Measurements from ENCODE around the gene SPATA22.
"Not testable (repeated sequence)": the region's sequence is repeated elsewhere in the genome, so short reads cannot be mapped to it uniquely, and the experiment has no call there.

The SPATA22 gene, protein sequence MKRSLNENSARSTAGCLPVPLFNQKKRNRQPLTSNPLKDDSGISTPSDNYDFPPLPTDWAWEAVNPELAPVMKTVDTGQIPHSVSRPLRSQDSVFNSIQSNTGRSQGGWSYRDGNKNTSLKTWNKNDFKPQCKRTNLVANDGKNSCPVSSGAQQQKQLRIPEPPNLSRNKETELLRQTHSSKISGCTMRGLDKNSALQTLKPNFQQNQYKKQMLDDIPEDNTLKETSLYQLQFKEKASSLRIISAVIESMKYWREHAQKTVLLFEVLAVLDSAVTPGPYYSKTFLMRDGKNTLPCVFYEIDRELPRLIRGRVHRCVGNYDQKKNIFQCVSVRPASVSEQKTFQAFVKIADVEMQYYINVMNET

DNA sequence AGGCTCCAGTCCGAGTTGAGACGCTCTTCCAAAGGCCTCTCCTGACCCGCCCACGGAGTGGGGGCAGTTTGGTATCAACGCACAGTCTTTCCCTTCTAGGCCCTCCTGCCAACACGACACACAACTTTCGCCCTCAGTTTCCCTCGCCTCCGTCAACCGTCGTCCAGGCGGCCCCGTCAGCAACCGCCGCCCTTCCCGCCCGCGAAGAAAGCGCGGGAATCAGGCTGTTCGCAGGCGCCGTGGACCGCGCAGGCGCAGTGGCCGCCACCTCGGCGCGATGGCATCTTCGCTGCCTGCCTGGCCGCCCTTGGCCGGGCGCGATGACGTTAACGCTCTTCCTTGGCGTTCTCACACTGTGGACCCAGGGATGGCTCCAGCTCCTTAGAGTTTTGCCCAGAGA lies at the start of gene SPATA22:
SPATA22 (minus strand) TSS at position 221 of the 400 bp plus-strand sequence. CDS start 2,494 bp downstream, outside the sequence.
- in situ Hi-C loops (cut with MboI; ENCODE audit: low sequenced_read_pairs), result no loop called here

DNA sequence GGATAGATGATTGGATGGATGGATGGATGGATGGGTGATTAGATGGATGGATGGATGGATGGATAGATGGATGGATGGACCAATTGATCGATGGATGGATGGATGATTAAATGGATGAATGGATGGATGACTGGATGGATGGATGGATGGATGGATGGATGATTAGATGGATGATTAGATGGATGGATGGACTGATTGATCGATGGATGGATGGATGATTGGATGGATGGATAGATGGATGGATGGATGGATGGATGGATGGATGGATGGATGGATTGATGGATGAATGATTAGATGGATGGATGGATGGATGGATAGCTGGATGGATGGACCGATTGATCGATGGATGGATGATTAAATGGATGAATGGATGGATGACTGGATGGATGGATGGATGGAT lies 47.9 kb upstream of the SPATA22 start:
- in situ Hi-C loops (cut with MboI; ENCODE audit: low sequenced_read_pairs), result not testable (repeated sequence)

DNA sequence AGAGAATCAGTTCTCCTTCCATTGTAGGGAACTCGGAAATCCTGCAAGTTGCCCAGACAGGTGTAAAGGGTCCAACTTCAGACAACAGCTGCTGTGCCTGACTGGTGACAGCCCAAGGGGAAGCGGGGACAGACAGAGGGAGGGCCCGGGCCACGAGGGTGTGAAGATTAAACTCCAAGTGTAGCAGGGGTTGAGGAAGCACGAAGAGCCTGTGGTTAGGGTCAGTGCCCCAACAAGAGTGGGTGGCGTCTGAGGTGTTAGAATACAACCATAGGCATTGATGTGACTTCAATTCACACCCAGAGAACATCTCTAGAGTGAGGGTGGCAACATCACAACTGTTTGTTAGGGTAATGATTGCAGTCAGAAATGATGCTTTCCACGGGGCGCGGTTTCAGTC lies 43.3 kb upstream of the SPATA22 start:
- in situ Hi-C loops (cut with MboI; ENCODE audit: low sequenced_read_pairs), result no loop called here

DNA sequence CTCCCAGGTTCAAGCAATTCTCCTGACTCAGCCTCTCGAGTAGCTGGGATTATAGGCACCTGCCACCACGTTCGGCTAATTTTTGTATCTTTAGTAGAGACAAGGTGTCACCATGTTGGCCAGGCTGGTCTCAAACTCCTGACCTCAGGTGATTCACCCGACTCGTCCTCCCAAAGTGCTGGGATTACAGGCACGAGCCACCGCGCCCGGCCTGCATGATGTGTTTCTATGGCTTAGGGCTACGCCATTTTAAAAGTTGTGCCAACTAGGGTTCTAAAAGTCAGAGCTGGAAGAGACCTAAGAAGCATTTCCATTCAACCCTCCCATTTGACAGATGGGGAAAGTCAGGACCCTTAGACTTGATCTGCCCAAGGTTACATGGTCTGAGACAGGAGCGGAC lies 42.5 kb upstream of the SPATA22 start:
- in situ Hi-C loops (cut with MboI; ENCODE audit: low sequenced_read_pairs), result not testable (repeated sequence)

DNA sequence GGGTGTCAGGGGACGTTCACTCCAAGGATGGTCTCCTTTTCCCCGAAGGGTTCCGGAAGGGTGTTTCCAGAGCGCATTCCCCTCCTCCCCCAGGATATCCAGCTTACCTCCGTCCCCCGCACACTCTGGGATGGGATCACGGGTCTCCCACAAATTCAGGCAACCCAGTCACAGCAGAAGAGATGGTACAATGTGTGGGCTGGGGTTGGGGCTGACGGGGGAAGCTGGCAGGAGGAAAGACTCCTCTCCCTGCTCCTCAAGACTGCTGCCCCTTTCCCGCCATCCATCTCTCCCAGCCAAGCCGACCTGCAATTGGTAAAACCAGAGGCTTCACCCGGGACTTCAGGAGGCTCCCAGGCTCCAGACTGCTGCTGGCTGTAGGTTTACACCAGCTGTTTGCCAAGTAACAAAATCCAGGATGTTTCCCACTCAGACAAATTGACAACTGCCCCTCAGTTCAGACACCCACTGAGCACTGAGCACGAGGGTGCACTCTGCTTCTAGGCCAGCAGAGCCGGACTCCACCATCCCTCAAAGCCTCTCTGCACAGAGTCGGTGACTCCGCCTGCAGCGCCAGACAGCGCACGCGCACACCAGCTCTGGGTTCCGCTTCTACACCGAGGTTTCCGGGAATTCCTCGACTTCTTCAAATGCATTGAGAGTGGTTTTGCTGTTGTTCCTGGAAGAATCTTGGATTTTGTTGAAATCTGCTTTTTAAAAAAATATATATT lies 41.9 kb upstream of the SPATA22 start:
- in situ Hi-C loops (cut with MboI; ENCODE audit: low sequenced_read_pairs), result no loop called here

DNA sequence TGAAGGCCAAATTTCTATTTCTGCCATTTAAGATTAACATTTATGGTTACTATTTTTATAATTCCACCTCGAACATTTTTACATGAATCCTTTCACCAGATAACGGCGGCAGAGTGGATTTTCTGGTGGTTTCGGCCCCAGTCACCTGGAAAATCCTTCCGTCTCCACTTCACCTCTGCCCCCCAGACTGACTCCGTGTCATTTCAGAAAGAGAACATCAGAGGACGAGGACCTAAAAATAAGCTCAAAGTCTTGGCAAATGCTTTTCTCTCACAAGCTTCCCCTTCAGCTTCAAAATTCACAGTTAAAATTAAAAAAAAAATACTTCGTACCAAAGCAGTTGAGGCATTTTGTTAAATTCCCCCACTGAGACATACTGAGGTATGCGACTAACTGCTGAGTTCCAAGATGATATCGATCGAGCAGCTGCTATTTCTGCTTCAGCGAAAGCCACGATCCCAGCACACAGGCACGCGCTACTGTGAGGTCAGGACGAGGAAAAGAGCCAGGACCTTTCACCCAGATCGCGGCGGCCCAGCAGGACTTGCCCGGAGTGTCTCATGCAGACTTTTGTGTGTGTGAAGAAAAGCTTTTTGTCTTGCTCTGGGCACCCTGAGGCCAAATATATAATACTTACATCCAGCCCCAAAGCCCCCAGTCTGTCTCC lies 41.0 kb upstream of the SPATA22 start:
- in situ Hi-C loops (cut with MboI; ENCODE audit: low sequenced_read_pairs), result no loop called here

DNA sequence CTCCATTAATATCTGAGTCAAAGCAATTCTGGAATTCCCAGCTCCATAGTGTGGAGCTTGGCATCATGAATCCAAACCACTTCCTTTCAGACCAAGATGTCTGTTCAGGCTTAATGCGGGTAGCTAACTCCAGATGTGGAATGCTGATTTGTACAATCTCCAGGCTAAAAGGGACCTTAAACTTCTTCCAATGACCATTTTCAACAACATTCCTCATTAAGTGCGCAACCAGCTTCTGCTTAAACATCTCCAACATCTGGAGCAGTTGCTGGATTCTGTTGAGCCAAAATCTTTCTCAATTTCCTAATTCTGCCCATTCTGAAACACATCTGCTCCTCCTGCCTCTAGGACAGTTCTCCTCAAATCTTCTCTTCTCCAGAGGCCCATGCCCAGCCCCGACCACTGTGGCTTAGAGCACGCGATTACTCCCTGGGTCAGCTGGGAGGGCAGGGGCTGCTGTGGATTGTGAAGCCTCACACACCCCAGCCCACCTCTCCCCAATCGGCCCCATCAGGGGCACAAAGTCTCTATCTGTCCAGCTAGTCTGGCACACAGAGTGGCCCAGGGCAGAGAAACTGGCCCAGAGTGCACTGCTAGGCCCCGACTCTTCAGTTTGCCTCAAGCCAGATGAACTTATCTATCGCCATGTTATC lies 40.4 kb upstream of the SPATA22 start:
- in situ Hi-C loops (cut with MboI; ENCODE audit: low sequenced_read_pairs), result no loop called here

DNA sequence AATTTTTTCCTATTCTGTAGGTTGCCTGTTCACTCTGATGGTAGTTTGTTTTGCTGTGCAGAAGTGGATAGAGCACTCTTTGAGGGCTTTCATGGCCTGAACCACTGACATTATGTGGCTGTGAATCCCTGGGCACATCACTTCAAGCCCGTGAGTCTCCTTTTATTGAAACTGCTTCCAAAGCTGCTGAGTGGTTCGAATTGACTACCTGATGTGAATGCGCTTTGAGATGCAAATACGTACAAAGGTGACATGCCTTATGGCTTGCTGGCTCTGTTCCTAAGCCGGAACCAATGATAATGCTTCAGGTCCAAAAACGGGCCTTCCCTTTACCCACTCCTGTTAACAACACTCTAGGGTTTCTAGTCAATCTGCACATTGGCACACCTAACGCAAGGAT lies 38.5 kb upstream of the SPATA22 start:
- in situ Hi-C loops (cut with MboI; ENCODE audit: low sequenced_read_pairs), result no loop called here

DNA sequence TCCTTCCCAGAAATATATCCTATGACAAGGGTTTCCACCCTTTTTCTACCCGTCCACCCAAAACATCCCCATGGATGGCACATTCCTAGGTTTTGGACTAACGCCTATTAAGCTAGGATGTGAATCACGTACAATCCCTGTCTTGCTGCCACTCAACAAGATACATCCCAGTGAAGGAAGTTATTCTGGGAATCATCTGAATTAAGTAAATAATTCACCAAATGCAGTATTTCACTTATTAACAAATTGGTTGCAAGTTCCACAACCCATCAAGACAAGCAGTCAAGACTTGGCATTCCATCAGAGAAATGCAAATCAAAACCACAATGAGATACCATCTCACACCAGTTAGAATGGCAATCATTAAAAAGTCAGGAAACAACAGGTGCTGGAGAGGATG lies 36.2 kb upstream of the SPATA22 start:
- in situ Hi-C loops (cut with MboI; ENCODE audit: low sequenced_read_pairs), result no loop called here

DNA sequence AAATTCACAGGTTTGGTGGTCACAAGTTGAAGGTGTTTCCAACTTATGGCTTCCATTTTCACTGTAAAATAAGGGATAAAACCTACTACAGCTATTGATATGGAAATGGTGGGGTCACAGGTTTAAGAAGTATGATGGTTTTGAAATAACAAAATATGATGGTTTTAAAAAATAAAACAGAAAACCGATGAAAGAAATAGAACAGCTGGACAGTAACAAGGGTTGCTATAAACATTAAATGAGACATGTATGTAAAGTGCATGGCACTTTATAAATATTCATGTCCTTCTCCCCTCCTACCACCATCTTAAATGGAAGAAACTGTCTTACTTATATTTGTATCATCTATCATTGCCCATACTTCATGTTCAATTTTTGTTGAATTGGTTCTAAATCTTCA lies 35.5 kb upstream of the SPATA22 start:
- in situ Hi-C loops (cut with MboI; ENCODE audit: low sequenced_read_pairs), result no loop called here

DNA sequence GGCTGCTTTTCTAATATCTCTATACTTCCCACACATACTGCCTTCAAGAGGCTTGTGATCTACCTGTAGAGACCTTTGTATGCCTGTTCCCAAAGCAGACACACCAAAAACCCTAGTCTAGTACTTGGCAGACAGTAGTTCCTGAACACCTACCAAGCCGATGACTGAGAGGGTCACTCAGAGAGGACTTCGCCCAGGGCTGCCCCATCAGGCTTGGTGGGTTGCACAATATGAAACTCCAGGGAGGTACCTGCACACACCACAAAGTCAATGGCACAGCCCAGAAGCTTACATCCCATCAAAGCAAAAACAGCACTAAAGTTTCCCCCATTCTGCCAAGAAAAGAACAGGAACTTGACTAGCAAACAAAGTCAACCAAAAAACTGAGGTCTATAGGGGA lies 34.4 kb upstream of the SPATA22 start:
- in situ Hi-C loops (cut with MboI; ENCODE audit: low sequenced_read_pairs), result no loop called here

DNA sequence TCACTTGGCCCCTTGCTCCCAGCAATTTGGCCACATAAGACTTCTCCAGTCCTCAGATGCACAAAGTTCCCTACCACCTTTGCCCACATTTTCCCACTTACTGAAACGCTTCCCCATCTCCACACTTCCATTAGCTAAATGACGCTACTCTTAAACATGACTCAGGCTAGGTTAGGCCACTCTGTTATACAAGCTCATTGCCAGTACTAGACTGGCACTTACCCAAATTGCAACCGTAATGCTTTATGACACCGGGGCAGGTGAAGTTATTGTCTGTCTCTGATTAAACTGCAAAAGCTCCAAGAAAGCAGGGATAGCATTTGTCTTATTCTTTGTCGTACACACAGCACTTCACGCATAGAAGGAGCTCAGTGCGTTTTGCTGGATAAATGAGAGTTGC lies 33.4 kb upstream of the SPATA22 start:
- in situ Hi-C loops (cut with MboI; ENCODE audit: low sequenced_read_pairs), result no loop called here

DNA sequence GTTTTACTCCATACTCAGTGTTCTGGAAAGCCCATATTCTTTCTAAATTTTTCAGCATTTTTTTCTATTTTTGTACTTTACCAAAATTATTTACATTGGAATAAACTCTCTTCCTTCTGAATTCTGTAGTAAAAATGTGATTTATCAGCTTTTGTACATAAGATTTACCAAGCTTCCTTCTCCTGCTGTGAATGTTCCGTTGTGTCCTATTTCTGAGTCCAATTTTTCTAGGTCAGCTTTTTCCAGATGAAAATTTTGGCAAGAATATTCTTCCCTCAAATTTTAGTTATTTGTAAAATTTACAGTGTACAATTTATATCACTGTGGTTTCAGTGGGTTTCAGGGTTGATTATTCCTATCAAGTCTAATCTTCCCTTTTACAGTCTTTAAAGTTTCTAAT lies 31.7 kb upstream of the SPATA22 start:
- in situ Hi-C loops (cut with MboI; ENCODE audit: low sequenced_read_pairs), result no loop called here

DNA sequence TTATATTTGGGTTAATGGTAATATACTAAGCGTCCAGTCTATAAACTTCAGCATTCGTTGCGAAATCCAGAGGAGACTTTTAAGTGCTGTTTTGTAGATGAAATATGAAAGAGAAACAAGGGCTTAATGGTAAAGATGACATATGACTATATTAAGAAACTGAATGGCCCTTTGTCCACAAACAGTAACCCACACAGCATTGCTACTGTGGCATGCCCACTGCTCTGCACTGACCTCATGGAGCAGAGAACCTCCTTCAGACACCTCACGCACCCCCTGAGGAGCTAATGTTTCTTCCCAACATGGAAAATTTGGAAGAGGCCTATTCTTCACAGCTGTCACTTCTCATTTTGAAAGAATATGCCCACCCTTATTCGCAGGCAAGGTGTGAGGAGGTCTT lies 30.8 kb upstream of the SPATA22 start:
- in situ Hi-C loops (cut with MboI; ENCODE audit: low sequenced_read_pairs), result no loop called here

DNA sequence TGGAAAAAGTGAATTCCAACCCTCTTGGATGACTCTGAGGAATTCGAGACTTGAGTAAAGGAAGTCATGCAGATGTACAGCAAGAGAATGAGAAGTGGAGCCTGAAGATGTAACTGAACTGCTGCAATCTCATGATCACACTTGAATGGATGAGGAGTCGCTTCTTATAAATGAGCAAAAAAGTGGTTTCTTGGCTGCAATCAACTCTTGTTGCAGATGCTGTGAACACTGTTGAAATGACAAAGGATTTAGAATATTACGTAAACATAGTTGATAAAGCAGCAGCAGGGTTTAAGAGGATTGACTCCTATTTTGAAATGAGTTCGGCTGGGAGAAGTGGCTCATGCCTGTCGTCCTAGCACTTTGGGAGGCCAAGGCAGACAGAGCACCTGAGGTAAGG lies 29.7 kb upstream of the SPATA22 start:
- in situ Hi-C loops (cut with MboI; ENCODE audit: low sequenced_read_pairs), result no loop called here

DNA sequence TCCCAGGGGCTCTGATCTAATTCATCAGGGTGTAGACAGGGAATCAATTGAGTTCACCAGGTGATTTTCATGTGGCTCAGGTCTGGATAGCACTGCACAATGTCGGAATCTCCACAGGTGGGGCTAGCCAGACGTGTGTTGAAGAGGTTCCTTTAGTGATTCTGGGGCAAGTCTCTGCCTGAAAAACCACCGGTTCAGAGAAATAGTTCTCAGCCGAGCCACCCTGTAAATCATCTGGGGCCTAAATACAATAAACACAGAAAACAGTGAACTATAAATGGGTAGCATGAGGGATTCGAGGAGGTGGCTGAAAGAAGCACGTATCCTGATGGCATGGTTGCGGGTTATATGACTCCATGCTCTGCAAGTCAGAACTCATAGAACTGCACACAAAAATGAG lies 25.5 kb upstream of the SPATA22 start:
- in situ Hi-C loops (cut with MboI; ENCODE audit: low sequenced_read_pairs), result no loop called here

DNA sequence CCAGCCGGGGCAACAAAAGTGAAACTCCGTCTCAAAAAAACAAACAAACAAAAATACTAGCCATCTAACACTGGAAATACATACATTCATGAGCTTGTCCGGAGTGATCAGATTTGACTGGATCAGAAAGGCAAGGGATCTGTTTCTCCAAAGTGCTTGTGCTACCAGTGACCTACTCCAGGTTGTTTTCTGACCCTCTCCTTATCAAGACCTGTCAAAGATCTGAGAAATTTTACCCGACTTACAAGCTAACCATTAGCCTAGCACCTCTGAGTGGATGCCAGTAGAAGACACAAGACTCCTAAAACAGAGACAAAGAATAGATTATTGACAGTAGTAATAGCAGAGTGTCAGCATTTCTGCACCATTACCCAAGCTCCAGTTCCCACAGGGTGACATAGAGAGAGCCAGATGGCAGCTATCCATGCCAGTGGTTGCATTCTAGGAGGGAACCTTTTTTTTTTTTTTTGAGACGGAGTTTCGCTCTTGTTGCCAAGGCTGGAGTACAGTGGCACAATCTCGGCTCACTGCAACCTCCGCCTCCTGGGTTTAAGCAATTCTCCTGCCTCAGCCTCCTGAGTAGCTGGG lies 14.0 kb upstream of the SPATA22 start:
- in situ Hi-C loops (cut with MboI; ENCODE audit: low sequenced_read_pairs), result no loop called here

DNA sequence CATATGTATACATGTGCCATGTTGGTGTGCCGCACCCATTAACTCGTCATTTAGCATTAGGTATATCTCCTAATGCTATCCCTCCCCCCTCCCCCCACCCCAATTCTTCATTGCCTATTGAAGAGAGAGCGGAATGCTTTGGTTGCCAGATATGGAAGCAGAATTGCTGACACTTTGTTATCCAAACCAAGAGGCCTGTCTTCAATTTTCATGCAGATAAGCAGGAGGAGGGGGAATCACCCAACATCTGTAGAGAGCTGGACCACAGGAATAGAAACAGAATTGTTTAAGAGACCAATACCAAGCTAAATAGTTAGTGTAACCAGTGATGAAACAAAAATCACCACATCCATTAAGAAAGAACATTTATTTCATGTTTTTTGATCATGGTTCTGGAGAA lies 11.2 kb upstream of the SPATA22 start:
- in situ Hi-C loops (cut with MboI; ENCODE audit: low sequenced_read_pairs), result no loop called here

DNA sequence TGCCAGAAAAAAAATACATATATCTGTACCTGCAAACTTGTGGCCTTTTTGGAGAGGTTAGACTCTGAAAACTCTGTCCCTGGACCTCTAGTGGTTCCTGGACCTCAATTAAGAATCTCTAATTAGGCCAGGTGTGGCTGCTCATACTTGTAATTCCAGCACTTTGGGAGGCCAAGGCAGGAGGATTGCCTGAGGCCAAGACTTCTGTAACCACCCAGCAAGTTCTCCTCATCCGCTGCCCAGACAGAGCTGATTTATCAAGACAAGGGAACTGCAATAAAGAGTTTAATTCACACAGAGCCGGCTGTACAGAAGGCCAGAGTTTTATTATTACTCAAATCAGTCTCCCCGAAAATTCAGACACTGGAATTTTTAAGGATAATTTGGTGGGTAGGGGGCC lies 8.4 kb upstream of the SPATA22 start:
- in situ Hi-C loops (cut with MboI; ENCODE audit: low sequenced_read_pairs), result no loop called here

DNA sequence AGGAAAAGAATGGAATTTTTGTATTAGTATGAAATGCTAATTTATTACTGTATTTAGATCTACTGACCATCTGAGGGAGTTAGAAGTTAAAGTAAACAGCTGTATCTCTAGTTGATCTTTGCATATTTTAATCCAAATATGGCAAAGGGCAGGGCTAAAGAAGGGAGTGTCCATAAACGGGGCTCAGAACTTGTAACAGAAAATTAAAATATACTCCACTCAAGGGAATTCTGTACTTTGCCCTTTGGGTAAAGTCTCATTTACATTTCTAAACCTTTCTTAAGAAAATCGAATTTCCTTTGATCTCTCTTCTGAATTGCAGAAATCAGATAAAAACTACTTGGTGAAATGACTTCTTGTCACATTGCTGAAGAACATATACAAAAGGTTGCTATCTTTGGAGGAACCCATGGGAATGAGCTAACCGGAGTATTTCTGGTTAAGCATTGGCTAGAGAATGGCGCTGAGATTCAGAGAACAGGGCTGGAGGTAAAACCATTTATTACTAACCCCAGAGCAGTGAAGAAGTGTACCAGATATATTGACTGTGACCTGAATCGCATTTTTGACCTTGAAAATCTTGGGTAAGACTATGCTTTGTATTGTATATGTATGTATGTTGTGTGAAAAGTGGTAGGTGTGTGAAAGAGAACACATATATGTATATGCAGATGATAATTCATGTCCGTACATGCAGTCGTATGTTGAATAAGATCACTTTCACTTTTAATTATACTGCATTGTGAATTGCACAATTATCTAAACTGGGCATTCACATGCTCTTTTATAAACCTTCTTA lies 4.4 kb upstream of the SPATA22 start, which contains the start of gene ASPA:
ASPA (plus strand) TSS at position 186 of the 799 bp plus-strand sequence; CDS start at position 349, 163 bp downstream.
- in situ Hi-C loops (cut with MboI; ENCODE audit: low sequenced_read_pairs), result no loop called here
